Measurements from ENCODE around the gene GMDS. TPM values are rescaled to one million over a fixed set of nuclear protein-coding genes. Genes with fewer than 3 reads are reported as not detected.

Gene GMDS
- polyA plus RNA-seq, 1 experiment: 7.1 TPM

DNA sequence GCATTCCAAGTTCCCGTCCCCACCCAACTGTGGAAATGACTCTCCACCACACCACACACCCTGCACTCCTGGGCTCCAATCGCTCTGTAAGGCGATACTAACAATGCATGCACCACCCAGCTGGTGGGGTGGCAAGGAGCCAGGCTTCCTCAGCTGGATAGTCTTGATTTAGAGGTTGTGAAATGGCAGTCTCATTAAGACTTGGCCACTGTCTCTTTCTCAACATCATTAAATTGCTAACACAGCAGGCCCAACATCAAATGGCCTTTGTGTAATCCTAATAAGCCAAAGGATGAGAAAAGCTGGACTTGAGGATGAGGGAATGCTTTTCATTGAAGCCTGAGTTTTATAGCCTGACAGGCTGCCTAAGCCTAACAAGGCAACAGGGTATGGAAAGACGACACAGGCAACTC, 223.7 kb downstream of the GMDS start:
- TF ChIP-seq, protein P1, sequence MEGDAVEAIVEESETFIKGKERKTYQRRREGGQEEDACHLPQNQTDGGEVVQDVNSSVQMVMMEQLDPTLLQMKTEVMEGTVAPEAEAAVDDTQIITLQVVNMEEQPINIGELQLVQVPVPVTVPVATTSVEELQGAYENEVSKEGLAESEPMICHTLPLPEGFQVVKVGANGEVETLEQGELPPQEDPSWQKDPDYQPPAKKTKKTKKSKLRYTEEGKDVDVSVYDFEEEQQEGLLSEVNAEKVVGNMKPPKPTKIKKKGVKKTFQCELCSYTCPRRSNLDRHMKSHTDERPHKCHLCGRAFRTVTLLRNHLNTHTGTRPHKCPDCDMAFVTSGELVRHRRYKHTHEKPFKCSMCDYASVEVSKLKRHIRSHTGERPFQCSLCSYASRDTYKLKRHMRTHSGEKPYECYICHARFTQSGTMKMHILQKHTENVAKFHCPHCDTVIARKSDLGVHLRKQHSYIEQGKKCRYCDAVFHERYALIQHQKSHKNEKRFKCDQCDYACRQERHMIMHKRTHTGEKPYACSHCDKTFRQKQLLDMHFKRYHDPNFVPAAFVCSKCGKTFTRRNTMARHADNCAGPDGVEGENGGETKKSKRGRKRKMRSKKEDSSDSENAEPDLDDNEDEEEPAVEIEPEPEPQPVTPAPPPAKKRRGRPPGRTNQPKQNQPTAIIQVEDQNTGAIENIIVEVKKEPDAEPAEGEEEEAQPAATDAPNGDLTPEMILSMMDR (IDR thresholded peaks at IDR 0.05; ENCODE audit: insufficient read depth, low read depth, low read length): no peak
- peak; percentile 66 for DNase-seq (ENCODE audit: low read depth)
- POLR2A ChIA-PET: no interaction called here
- H3K27me3 ChIP-seq (ENCODE audit: control insufficient read depth, insufficient read depth, low read length): no peaks in the 10 kb centered on the region
- no peaks in the 10 kb centered on the region for H3K36me3 ChIP-seq (ENCODE audit: control insufficient read depth, insufficient read depth, low read length)
- CTCF ChIA-PET: interaction anchor here (1.1 kb wide), 1 partner anchor 61 kb away, joined by 3 read pairs; no protein-coding TSS in a partner anchor
- H3K4me3 ChIP-seq (ENCODE audit: low read depth, low read length): no peak overlapping the region

DNA sequence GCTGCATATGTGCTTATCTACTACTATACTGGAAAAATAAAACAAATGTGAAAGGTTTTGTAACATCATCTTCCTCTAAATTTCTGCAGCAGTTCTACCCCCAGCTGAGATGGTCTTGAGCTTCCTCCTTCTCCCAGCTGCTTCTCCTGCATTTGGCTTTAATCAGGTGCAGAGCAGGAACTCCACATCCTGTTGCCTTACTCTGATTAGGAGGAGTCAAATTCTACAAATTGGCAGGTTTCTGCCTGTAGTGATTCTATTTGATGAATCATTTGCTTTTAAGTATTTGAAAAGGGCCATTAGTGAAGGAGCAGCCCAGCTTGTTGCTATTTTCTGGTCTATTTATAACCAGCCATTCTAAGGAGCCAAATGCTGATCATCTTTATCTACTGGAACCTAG, 224.5 kb downstream of the GMDS start:
- POLR2A ChIA-PET: no interaction called here

DNA sequence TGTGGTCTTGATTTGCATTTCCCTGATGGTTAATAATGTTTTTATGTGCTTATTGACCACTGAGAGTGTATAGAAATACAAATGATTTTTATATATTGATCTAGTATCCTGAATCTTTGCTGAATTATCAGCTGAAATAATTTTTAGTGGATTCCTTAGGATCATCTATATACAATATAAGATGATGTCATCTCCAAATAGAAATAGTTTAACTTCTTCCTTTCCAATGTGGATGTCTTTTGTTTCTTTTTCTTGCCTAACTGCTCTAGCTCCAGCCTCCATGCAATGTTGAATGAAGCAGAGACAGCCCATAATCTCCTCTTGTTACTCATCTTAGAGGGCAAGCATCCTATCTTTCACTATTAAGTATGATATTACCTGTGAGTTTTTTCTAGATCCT, 226.4 kb downstream of the GMDS start:
- H3K27me3 ChIP-seq (ENCODE audit: control insufficient read depth, insufficient read depth, low read length): no peaks in the 10 kb centered on the region
- no peaks in the 10 kb centered on the region for H3K36me3 ChIP-seq (ENCODE audit: control insufficient read depth, insufficient read depth, low read length)
- ChIA-PET POLR2A (no interaction called here), CTCF (no interaction called here)
- no peak overlapping the region for H3K4me3 ChIP-seq (ENCODE audit: low read depth, low read length)
- DNase-seq (ENCODE audit: low read depth): no peak
- TF ChIP-seq, protein P1 (IDR thresholded peaks at IDR 0.05; ENCODE audit: insufficient read depth, low read depth, low read length): no peak

More for the DNA sequence above, 224.5 kb downstream of the GMDS start:
- H3K4me3 ChIP-seq (ENCODE audit: low read depth, low read length): no peak overlapping the region
- TF ChIP-seq, protein P1 (IDR thresholded peaks at IDR 0.05; ENCODE audit: insufficient read depth, low read depth, low read length): no peak
- H3K27me3 ChIP-seq (ENCODE audit: control insufficient read depth, insufficient read depth, low read length): no peaks in the 10 kb centered on the region
- no peaks in the 10 kb centered on the region for H3K36me3 ChIP-seq (ENCODE audit: control insufficient read depth, insufficient read depth, low read length)
- CTCF ChIA-PET: interaction anchor here (1.1 kb wide), 1 partner anchor 60 kb away, joined by 3 read pairs; no protein-coding TSS in a partner anchor
- DNase-seq (ENCODE audit: low read depth): peak; percentile 63

DNA sequence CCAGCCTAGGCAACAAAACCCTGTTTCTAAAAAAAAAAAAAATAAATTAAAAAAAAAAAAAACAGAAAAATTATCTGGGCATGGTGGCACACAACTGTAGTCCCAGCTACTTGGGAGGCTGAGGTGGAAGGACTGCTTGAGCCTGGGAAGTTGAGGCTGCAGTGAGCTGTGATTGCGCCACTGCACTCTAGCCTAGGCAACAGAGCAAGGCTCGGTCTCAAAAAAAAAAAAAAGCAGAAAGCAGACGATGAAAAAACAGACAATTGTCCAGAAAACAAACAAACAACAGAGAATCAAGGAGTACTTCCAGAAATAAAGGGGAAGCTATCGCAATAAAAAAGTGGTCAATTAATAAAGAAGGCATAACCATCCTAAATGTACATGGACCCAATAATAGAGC, 229.4 kb downstream of the GMDS start:
- no peak for DNase-seq (ENCODE audit: low read depth)
- H3K27me3 ChIP-seq (ENCODE audit: control insufficient read depth, insufficient read depth, low read length): no peaks in the 10 kb centered on the region
- no peaks in the 10 kb centered on the region for H3K36me3 ChIP-seq (ENCODE audit: control insufficient read depth, insufficient read depth, low read length)
- TF ChIP-seq, protein P1 (IDR thresholded peaks at IDR 0.05; ENCODE audit: insufficient read depth, low read depth, low read length): no peak
- POLR2A ChIA-PET: no interaction called here
- CTCF ChIA-PET: no interaction called here
- H3K4me3 ChIP-seq (ENCODE audit: low read depth, low read length): no peak overlapping the region

DNA sequence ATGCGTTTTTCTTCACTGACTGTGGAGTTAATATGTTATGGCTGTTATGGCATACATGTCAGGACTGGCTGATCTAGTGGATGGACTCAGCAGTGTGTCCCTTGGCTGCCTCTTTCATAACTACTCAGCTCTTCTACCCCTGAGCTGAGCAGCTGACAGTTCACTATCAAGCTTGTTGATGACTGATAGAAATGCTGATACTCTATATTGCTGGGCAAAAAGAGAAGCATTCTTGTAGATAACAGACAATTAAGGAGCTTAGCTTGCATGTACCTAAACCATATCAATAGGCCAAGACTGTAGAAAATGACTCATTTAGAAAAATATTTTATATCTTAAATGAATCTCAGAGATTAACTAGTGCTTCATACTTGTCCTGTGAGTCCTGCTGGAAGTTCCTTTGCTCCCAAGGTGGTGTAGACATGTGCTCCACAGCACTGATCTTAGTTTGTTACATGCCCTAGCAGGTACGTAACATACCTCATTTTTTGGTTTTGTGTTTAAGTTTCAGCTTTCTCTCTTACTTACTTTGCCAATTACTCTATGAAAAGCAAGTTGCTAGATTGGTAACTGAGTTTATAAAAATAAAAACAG, 236.9 kb downstream of the GMDS start:
- POLR2A ChIA-PET: no interaction called here
- Histone ChIP-seq H3K27me3 (ENCODE audit: control insufficient read depth, insufficient read depth, low read length) (no peaks in the 10 kb centered on the region), H3K4me3 (ENCODE audit: low read depth, low read length) (no peak overlapping the region), H3K36me3 (ENCODE audit: control insufficient read depth, insufficient read depth, low read length) (no peaks in the 10 kb centered on the region)
- TF ChIP-seq, protein P1 (IDR thresholded peaks at IDR 0.05; ENCODE audit: insufficient read depth, low read depth, low read length): no peak
- DNase-seq (ENCODE audit: low read depth): no peak
- CTCF ChIA-PET: no interaction called here

Data from BJ (cell line).